ENCODE data around the gene NELFA.

The NELFA gene

GRCh38 chr4:1973661-1974060 is 35.1 kb downstream of the NELFA start:
- ATAC-seq = no peak

GRCh38 chr4:1973218-1973617 is 35.6 kb downstream of the NELFA start:
- ATAC-seq = no peak
- TF ChIP-seq ZNF70 (CRISPR knock-in tag; IDR thresholded peaks at IDR 0.05) (no peak), BACH2 (CRISPR knock-in tag; IDR thresholded peaks at IDR 0.05; ENCODE audit: borderline replicate concordance) (no peak), POU6F1 (CRISPR knock-in tag; IDR thresholded peaks at IDR 0.05; ENCODE audit: borderline replicate concordance, low read depth) (no peak), OSR1 (CRISPR knock-in tag; IDR thresholded peaks at IDR 0.05) (no peak), PATZ1 (CRISPR knock-in tag; IDR thresholded peaks at IDR 0.05; ENCODE audit: borderline replicate concordance) (no peak), PPARA (CRISPR knock-in tag; IDR thresholded peaks at IDR 0.05; ENCODE audit: borderline replicate concordance) (no peak), CSDC2 (CRISPR knock-in tag; IDR thresholded peaks at IDR 0.05) (no peak), TSHZ2 (CRISPR knock-in tag; IDR thresholded peaks at IDR 0.05) (no peak), SNAI2 (CRISPR knock-in tag; IDR thresholded peaks at IDR 0.05) (no peak)

More at GRCh38 chr4:1973661-1974060, 35.1 kb downstream of the NELFA start:
- no peak for TF ChIP-seq ZFP3 (CRISPR knock-in tag; IDR thresholded peaks at IDR 0.05)
- TF ChIP-seq ZNF70 (CRISPR knock-in tag; IDR thresholded peaks at IDR 0.05) = no peak
- TF ChIP-seq TCF4 (CRISPR knock-in tag; IDR thresholded peaks at IDR 0.05; ENCODE audit: borderline replicate concordance) = no peak
- TF ChIP-seq ARNTL (CRISPR knock-in tag; IDR thresholded peaks at IDR 0.05; ENCODE audit: borderline replicate concordance, low read depth) = no peak

- ATAC-seq = no peak
- no peak for TF ChIP-seq TSHZ2 (CRISPR knock-in tag; IDR thresholded peaks at IDR 0.05)
- TF ChIP-seq ESRRG (CRISPR knock-in tag; IDR thresholded peaks at IDR 0.05) = no peak
- TF ChIP-seq CSRNP3 (CRISPR knock-in tag; IDR thresholded peaks at IDR 0.05) = no peak
- no peak for TF ChIP-seq BACH2 (CRISPR knock-in tag; IDR thresholded peaks at IDR 0.05; ENCODE audit: borderline replicate concordance)
- no peak for TF ChIP-seq ISL1 (CRISPR knock-in tag; IDR thresholded peaks at IDR 0.05)
- no peak for TF ChIP-seq CREB5 (CRISPR knock-in tag; IDR thresholded peaks at IDR 0.05; ENCODE audit: low read depth)
- no peak for TF ChIP-seq ZC3H10 (CRISPR knock-in tag; IDR thresholded peaks at IDR 0.05)
- no peak for TF ChIP-seq ZFP30 (CRISPR knock-in tag; IDR thresholded peaks at IDR 0.05)
- TF ChIP-seq RARB (CRISPR knock-in tag; IDR thresholded peaks at IDR 0.05) = no peak
- TF ChIP-seq ZNF565 (CRISPR knock-in tag; conservative IDR thresholded peaks at IDR 0.05; ENCODE audit: low read depth) = no peak
- no peak for TF ChIP-seq ZNF70 (CRISPR knock-in tag; IDR thresholded peaks at IDR 0.05)
- TF ChIP-seq PPARA (CRISPR knock-in tag; IDR thresholded peaks at IDR 0.05; ENCODE audit: borderline replicate concordance) = no peak
- TF ChIP-seq ZFP3 (CRISPR knock-in tag; IDR thresholded peaks at IDR 0.05) = no peak
Observed at GRCh38 chr4:1972414-1972813, 36.4 kb downstream of the NELFA start.
